Hippocampal formation (tissue), 2 donors: ENCODE measurements around the gene DAGLA.

Experiments
- DNase-seq, 2 donors: peaks; one replicate each; lab custom pipeline; 2025; lab: John Stamatoyannopoulos, UW

The DAGLA gene

DNA sequence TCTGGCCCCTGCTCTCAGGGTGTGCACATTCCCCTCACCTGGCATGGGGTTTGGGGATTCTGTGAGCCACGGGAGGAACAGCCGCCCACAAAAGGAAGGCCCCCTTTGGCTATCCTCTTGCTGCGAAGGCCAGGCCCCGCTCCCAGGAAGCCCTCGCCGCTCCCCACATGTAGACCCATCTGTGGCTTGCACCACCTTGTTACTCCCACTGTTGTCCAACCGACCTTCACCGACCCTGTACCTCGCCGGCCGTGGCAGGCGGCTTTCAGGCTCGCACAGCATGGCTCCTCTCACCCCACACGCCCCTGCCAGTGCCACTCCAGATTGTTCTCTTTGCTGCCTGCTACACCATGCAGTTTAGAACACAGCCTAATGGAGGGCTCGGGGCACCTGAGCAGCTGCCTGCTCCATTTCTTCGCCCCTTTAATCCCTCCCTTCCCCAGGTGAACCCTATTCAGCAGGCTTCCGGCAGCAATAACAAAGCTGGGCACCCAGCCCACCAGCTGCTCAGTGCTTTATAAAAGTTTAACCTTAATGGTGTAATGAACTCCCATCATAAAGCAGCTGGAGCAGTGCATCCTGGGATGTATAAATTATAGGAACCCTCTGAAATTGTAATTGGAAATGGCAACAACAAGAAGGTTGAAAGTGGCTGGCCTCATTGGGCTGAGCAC is 10.7 kb downstream of the DAGLA start:
- DNase-seq: no peak

DNA sequence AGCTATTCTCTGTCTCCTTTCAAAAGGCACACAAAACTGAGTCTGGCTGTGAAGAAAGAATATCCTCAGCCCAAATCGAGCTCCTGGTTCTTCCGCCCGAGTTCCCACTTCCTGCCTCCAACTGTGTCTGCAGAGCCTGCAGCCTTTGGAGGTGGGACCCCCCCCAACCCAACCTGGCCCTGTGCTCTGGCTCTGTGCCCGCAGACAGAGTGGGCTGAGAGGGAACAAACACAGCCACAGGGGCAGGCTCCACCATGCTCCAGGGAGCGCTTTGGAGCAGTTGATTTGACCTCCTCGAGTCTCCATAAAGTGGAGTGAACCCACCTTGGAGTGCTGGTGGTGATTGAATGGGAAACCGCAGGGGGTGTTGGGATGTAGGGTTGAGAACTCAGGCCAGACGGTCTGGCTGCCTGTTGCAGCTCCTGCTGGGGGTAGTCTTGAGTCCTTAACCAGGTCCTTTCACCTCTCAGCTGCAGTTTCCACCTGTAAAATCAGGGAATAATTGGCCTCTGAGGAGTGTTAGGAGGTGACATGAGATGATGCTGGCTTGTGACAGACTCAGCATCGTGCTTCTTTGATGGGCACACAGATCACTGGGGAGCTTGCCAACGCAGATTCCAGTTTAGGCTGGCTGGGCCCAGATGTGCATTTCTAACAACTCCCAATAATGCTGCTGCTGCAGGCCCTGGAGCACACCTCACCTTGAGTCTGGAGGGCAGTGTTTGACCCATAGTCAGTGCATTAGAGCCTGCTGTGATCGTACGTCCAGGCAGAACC is 11.4 kb downstream of the DAGLA start:
- no peak for DNase-seq

DNA sequence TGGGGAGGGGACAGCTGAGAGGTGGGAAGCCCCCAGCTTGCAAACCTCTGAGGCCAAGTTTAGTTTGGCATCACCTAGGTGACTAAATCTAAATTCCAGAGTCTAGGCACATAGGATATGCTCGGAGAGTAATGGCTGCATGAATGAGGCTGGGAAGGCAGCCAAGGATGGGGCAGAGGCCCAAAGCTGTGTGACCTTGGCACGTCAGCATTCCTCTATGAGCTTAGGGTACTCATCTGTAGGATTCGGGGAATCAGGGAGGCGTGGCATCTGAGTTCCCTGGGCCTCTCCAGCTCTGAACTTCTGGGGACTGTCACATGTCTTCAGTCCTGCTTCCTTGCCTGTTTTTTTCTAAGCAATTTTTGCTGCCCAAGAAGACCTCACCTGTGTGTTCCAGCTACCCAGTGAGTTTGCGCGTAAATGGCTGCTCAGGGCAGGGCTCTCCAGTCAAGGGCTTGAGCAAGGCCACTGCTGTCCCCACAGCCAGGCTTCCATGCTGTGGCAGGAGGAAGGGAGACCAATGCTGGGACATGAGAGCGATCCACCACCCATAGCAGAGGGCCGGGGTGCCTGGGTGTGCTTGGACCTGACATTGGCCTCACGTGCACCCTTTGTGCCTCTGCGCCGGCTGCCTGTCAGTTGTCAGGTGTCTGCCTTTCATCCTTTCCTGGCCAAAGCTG is 13.9 kb downstream of the DAGLA start:
- DNase-seq: no peak

DNA sequence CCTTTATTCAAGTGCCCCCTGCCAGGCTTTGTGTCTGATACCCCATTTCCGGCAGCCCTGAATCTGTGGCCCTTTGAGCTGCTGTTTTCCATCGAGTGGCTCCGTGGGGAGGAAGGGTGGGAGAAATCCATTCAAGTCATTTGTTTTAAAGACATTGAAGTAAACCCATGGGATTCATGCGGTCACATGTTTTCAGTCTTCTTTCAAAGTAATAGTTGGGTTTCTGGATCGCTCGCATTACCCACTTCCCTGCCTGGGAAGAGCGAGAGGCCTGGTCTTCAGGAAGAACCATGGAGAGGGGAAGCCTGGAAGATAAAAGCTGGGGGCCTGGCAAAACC is 14.4 kb downstream of the DAGLA start:
- DNase-seq: no peak

DNA sequence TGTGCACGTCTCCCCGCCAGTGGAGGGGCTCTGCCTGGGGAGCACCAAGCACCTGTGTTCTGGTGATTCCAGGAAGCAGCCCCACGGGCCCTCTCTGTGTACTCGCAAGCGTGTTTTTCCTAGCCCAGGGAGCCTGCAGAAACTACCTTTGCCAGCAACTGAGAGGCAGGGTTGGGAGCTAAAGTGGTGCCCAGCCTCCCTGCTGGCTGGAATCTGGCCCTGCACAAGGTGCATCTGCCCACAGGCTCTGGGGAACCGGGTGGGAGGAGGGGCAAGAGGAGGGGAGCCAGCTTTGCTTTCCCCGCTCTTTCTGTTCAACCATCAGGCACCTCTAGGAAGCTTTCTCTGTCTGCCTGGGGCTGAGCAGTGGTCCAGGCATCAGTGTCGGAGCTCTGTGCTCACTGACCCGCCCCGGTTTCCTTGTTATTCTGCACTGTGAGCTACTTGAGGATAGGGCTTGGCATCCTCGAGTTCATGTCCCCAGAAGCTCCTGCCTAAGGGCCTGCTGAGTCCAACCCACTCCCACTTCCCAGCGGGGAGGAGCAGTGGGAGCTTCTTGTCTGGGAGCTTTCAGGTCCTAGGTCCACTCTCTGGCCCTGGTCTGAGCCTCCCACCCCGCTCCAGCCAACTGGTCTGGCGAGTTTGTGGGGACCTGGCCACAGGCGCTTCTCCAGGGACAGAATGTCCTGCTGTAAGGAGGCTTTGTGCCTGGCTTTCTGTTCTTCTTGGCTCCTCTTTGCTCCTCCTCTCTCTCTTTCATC is 14.9 kb downstream of the DAGLA start:
- DNase-seq: peak in 1 of 2 donors; percentile 35

DNA sequence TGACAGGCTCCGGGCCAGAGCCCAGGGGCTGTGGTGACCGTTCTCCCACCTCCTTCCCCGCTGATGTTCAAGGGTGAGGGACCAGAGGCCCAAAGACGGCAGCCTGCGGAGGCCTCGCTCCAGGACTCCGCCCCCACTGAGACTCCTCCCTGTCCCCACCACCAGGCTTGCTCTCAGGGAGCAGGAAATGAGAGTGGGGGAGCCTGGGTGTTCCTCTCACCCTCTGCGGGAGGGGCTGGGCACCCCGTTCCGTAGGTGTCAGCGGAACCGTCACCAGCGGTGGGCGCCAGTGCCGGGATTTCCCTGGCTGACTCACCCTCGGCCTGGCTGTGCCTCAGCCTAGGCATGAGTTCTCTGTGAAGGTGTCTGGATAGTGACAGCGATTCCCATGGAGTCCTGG is 15.7 kb downstream of the DAGLA start:
- peak in 1 of 2 donors; percentile 41 for DNase-seq

DNA sequence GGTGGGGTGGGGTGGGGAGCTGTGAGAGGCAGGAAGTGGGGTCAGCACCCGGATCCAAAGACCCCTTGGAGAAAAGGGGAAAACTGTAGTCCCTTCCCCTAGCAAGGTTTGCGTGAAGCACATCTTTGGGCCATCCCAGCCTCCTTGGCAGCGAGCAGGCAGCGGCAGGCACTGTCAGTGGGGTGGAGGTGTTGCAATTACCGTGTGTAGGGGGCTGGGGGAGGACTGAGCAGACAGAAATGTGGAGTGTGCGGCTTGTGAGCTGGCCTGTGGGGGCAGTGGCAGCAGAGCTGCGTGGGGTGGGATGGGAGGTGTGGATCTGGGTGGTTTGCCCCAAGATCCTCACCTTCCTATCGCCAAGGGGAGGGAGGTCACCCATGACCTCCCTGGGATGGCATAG is 16.4 kb downstream of the DAGLA start:
- no peak for DNase-seq

DNA sequence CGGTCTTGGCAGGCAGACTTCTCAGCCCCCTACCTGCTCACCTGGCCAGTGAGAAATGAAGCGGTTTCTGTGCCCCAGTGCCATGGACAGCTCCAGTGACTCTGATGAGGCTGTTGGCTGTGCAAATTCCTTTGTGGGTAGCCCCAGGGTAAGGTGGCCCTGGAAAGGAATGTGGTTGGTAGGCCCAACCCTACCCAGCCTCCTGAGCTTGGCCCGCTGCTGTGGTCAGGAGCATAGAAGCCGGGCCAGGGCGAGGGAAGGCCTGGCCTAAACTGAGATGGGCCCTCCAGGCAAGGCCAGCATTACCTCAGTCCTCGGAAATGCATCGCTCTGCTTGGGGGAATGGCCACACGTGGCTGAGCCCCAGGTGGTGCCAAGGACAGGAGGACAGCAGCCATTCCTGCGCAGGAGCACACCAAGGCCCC is 16.9 kb downstream of the DAGLA start:
- DNase-seq: no peak

DNA sequence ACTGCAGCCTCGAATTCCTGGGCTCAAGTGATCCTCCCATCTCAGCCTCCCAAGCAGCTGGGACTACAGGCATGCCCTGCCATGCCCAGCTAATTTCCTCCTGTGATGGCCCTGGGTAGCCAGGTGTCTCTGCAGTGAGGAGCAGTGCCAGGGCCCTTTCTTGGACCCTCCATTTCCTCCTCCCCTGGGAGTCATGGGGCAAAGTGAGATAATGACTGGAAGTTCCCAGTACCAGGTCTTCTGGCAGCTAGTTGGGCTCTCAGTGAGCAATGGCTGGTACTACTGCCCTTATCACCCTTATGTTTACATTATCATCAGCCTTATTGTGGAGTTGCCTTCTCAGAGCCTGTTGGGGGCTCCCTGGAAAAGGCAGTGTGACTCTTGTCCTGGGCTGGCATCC is 17.6 kb downstream of the DAGLA start:
- DNase-seq: no peak

DNA sequence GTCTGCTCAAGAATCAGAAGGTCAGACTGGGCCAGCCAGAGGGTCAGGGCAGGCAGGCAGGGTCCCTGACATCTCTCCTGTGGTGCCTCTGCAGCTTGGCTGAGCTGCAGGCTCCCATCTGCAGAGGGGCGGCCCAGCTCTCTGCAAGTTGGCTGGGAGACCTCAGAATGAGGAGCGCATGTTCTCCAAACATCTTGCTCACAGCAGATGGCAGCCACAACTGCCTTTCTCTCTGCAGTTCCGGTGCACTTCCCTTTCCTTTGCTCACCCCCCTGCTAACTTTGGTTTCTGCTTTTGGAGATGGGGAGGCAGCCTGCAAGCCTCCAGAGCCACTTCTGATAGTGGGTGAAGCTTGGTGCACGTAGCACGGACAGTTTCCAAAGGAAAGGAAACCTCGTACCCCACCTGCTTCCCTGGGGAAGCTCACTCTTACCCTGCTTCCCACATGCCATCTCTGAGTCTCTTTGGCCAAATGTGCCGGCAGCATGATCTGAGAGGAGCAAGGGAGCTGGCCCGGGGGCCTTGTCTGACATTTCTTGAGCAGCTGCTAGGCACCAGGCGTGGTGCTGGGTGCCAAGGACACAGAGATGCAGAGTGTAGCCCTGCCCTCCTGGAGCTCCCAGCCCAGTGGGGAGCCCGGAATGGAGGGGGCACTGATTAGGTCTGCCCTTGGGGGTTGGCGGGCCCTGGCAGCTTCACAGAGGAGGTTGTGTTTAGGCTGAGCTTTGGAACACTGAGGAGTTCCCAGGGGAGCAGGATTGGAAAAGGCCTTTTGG is 18.2 kb downstream of the DAGLA start:
- peak in 1 of 2 donors; percentile 69 for DNase-seq

DNA sequence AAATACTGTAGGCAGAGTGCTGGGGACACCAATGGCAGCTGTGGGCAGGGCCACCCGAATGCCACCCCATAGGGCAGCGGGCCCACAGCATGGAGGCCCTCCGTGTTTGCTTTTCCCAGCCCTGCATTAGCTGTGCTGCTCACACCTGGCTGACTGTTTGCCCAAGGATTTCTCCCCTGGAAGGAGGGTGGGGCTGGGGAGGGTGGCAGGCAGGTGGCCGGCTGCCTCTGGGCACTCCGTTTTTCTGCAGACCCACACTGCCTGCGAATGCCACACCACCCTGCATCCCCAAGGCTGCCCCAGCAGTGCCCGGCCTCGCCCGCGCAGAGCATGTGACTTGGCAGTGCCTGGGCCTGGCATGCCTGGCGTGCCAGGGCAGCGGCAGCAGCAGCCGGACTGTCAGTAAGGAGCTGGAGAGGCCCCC is 19.6 kb downstream of the DAGLA start:
- peak in 1 of 2 donors; percentile 63 for DNase-seq

DNA sequence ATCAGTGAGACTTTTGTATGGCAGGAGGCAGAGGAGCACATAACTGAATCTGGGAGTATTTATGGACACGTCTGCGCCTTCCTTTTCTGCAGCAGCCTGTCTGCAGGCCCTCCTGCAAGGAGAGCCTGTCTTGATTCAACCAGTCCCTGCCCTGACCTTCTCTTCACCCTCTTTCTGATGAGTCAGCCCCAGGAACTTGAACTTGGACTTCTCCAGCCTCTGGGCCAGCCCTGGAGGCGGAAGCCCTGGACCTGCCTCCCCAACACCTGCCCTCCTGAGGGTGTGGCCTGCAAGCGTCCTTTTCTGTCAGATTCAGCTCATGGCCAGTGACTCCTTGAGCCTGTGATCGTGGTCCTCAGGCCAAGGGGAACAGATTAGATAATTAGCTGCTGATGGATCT is 20.0 kb downstream of the DAGLA start:
- DNase-seq: no peak

DNA sequence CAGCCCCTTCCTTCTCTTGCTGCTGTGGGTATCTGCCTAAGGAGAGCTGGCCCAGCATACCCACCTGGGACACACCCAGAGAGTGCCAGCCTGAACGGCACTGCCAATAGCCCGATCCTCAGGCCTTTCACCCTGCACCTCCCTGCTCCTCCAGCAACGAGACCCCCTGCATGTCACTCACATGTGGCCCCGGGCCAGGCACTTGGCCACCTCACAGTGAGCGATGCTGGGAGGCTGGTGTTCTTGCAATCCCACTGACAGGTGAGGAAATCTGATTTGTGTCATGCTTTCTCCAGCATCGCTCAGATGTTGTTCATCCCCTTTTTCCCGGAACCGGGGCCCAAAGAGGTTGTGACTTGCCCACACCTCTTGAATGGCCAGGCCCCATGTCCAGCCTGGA is 20.5 kb downstream of the DAGLA start:
- no peak for DNase-seq

DNA sequence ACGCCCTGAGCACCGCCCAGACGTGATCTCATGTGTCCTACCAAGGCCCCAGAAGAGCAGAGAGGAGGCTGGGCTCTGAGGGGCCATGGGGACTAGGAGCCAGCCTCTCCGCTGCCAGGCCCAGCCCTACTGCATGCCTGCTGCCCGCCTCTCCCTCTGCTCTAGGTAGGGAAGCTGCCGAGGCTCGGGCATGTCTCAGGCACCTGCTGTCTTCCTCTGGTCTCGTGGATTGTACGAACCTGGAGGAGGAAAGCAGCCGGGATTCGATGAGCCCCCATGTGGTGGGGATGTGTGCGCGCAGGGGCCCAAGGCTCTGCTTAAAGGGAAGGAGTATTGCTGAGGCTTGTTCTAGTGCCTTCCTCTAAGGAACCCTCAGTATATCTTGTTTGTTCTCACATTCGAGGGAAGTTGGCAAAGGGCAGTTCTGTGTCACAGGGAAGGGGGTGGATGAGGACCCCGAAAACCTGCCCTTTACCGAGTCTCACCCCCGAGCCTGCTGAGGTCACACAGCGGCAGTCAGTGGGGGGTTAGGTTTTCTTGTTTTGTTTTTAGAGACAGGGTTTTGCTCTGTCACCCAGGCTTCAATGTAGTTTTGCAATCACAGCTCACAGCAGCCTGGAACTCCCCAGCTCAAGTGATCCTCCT is 21.2 kb downstream of the DAGLA start:
- no peak for DNase-seq

DNA sequence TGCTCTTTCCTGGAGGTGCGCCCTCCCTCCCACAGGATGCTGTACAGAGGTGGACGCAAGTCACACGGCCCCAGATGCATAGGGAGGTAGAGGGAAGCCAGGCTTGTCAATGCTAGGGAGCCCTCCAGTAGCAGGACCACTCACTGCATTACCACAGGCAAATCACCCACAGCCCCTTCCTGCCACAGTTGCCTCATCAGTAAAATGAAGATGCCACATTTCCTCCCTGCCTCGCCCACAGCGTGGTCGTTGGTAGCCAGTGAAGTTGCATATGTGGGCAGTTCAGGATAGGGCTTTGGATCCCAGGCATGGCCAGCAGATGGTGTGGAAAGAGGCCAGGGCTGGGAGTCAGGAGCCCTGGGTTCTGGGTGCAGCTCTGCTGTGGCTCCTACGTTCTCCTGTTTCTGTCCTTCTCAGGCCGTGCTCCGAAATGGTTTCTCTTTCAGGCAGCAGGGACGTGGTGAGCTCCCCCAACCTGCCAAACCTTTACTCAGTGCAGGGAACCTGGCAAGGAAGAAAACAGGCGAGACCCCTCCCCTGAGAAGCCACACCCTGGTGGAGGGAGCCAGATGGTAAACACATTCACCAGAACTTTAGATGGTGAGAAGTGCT is 22.6 kb downstream of the DAGLA start:
- no peak for DNase-seq

DNA sequence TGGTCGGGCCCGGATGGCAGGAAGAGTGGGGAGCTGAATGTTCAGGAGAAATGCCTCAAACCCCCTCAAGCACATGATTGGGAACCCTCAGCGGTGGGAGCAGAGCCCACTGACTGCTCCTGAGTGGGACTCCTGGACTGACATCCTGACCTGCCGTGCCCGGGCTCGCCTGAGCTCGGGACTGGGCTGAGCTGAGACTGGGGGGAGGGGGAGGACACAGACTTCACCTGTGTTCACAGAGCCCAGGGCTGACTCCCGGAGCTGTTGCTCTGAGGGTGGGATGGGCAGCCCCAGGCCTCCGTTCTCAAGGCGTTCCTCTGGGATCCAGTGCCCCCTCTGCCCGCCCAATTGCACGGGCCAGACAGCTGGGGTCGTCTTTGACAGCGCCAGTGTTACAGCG is 24.6 kb downstream of the DAGLA start:
- no peak for DNase-seq

DNA sequence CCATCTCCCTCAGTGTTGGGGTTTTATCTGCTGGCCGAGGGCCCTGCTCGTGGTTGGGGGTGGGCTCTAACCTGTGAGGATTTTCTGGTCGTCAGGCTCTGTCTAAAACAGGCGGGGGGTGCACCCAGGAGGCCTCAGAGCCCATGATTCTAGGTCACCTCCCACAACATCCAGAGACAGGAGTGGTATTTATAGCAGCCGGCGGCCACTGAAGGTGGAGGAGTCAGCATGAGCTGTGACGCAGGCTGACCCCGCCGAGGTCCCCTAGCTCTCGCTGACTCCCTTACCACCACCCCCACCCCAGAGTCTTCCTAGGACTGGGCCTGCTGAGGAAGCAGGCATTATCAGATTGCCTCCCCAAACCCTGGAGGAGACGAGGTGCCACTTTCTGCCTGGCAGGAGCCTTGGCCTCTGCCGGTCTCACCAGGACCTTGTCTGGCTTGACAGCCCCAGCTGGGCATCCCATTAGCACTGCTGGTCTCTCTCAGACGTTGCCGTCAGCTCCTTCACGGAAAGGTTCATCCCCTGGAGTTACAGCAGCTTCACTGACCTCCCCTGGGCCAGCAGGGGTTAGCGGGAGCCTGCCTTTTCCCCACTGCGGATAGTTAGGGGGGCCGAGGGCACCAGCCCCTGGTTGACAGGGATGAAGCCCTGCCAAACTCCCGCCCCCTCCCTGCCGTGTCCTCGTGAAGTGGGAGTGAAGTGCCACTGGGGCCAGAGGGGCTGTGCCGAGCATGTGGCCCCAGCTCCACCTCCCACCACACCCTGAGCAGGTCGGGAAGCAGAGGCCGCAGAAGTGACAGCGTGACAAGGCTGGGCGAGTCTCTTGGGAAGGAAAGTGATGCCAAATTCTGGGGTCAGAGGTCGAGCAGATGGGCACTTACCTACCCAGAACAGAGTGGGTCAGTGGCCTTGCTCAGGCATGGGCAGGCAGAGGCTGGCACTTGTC is 26.5 kb downstream of the DAGLA start:
- DNase-seq: no peak

DNA sequence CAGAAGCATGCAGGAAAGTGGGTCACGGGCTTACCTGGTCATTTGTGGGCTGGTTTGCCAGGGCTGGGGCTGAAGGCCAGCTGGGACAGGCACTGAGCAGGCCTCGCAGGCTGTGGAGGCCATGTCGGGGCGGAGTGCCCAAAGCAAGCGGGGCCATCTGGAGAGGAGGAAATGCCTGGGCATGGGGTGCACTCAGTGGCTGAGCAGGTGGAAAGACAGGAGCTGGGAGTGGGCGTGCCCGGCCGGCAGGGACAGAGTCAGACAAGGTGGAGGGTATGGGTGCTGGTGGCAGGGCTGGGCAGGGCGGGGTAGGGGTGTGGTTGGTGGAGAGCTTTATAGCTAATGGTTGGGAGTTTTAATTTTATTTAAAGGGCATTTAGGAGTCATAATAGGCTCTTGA is 27.4 kb downstream of the DAGLA start:
- no peak for DNase-seq

DNA sequence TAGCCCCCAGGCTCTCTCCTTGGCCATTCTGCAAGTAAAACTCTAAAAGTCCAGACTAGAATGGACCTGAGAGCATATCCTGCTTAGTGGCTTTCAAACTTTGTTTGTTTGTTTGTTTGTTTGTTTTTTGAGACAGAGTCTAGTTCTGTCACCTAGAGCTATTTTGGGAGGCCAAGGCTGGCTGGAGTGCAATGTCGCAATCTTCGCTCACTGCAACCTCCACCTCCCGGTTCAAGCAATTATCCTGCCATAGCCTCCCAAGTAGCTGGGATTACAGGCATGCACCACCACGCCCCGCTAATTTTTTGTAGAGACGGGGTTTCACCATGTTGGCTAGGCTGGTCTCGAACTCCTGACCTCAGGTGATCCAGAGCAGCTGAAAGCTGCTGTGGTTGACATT is 28.9 kb downstream of the DAGLA start:
- DNase-seq: no peak

DNA sequence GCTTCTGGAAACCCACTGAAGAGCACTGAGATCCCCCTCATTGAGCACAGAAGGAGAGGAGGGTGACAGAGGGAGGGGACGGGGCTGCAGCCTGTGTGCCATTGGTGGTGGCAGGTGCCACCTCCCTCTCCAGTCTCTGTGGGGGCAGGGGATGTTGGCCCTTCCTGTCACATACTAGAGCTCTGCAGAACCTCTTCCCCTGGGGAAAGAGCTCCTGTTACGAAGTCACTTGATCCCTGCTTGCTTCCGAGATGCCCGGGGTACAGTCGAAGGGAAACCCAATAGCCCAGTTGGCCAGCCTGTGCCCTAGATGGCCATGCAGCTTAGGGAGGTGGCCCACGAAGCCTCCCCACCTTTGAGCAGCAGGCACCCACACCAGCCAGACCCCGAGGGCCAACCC is 29.4 kb downstream of the DAGLA start:
- no peak for DNase-seq
